KOPT-K1 (cell line): ENCODE measurements around the gene INS.

Source experiments
- H3K27ac ChIP-seq: fragments of 200-600 bp; sonication (generic); 2 replicates; pipeline ENCODE4 v1.5.1; 2016; ENCODE audit warnings: antibody characterized with exemption, mild to moderate bottlenecking, low read depth, low read length; ENCODE audit not compliant: poor library complexity, severe bottlenecking
- H3K36me3 ChIP-seq: fragments of 200-600 bp; sonication (generic); 2 replicates; pipeline ENCODE4 v1.5.1; 2017; ENCODE audit warnings: antibody characterized with exemption, mild to moderate bottlenecking, low read length, moderate library complexity; ENCODE audit not compliant: insufficient read depth
- H3K9me3 ChIP-seq: fragments of 200-600 bp; sonication (generic); 2 replicates; pipeline ENCODE4 v1.5.1; 2017; ENCODE audit warnings: antibody characterized with exemption, low read length, mild to moderate bottlenecking; ENCODE audit not compliant: insufficient read depth, poor library complexity, severe bottlenecking

The INS gene

DNA sequence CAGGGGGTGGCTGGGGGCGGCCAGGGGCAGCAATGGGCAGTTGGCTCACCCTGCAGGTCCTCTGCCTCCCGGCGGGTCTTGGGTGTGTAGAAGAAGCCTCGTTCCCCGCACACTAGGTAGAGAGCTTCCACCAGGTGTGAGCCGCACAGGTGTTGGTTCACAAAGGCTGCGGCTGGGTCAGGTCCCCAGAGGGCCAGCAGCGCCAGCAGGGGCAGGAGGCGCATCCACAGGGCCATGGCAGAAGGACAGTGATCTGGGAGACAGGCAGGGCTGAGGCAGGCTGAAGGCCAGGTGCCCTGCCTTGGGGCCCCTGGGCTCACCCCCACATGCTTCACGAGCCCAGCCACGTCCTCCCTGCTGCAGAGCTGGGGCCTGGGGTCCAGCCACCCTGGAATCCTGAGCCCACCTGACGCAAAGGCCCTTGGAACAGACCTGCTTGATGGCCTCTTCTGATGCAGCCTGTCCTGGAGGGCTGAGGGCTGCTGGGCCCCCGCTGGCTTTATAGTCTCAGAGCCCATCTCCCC lies at the start of gene INS:
Gene INS (minus strand): TSS at position 474 of the 524 bp plus-strand sequence. CDS start 238 bp downstream, at position 236.
- Histone ChIP-seq H3K9me3 (no peaks in the 10 kb centered on the region), H3K36me3 (no peaks in the 10 kb centered on the region), H3K27ac (no peak within 1 kb of the TSS)

DNA sequence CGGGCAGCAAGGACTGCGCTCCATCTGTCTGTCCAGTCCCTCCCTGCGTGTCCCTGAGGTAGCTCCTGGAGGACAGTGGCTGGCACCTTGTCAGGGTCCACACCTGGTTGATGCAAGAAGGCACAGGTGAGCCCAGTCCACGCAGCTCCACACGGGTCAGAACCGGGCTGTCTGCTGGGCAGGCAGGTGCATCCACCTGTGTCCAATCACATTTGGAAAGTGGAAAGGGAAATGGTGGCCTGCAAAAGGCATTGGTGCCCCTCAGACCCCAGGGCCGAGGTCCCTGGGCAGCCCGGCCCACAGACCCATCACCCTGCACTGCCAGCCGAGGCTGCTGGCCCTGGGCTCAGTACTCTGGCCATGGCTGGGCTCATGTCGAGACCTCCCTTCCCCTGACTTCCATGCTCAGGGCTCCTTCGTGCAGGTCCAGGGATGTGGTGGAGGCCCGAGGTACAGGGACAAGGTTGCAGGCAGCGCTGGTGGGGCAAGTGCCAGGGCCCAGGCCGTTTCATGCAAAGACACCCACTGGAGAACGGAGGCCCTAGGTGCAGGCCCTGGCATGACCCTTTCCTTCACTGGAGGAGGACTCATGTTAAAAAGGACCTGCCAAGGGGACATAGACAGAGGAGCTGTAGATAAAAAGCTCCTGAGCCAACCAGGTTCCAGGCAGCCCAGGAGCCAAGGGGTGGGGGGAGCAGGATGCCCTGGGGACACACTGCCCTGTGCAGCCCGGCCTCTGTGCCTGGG lies 49.5 kb upstream of the INS start:
- no peak overlapping the region for H3K27ac ChIP-seq
- H3K9me3 ChIP-seq: no peaks in the 10 kb centered on the region
- H3K36me3 ChIP-seq: no peaks in the 10 kb centered on the region

DNA sequence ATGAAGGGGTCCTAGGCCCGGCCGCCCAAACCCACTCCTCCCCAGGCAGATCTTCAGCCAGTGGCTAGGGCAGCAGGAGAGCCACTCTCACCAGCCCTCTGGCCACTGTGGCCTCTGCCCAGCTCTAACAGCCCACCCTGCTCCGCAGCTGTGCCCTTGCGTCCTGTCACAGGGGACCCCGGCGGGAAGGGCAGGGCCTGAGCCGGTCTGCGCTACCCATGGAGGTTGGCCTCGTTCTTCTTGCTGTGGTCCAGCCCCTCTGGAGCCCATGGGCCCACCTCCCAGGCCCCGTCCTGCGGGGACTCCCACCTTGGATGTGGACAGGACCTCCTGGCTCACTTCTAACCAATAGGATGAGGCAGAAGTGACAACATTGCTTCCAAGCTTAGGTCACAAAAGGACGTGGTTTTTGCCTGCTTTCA lies 48.9 kb upstream of the INS start:
- Histone ChIP-seq H3K27ac (no peak overlapping the region), H3K36me3 (no peaks in the 10 kb centered on the region), H3K9me3 (no peaks in the 10 kb centered on the region)

DNA sequence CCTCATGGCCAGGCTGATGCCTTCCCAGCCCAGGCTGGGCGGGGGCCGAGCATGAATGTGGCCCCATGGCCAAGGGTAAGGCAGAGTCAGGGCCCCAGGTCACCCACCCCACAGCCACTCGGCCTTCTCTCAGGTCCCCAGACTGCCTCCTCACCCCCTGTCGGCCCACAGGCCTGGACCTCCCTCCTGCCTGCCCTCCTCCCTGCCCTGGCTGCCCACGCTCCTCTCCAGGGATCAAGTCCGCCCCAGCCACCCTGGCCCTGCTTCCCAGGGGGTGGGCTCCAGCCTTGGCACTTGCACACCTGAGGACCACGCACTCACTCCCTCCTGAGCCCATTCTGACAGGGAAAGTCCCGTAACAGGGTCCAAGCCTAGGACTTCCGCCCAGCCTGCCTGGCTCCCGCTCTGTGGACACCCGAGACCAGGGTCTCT lies 48.4 kb upstream of the INS start:
- Histone ChIP-seq H3K9me3 (no peaks in the 10 kb centered on the region), H3K36me3 (no peaks in the 10 kb centered on the region), H3K27ac (no peak overlapping the region)

DNA sequence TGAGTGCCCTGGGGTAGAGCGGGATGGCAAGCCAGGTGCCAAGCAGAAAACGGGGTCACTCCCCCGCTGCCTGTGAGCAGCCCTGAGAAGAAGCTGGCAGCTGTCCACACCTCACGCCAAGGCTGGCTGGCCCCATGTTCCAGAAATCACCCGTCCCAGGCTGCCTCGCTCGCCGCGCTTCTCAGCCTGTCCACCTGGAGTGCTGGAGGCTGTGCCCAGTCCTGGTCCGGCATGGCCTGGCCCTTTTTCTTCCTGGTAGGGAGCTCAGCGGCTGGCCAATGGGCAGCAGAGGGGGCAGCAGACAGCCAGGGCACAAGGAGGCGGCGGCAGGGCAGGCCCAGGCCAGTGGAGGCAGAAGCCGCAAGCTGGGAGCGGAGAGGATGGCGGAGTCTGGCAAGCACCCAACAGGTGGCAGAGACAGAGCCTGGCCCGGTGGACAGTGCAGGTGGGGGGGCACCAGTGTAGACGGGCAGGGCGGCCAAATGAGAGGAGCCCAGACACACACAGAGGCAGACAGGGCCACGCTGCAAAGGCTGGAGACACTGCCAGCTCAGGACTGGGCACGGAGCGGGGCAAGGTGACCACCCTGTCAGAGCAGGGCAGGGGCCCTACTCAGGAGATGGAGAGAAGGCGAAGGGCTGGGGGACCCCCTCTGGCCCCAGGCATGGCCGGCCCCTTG lies 47.8 kb upstream of the INS start:
- Histone ChIP-seq H3K9me3 (no peaks in the 10 kb centered on the region), H3K27ac (no peak overlapping the region), H3K36me3 (no peaks in the 10 kb centered on the region)

DNA sequence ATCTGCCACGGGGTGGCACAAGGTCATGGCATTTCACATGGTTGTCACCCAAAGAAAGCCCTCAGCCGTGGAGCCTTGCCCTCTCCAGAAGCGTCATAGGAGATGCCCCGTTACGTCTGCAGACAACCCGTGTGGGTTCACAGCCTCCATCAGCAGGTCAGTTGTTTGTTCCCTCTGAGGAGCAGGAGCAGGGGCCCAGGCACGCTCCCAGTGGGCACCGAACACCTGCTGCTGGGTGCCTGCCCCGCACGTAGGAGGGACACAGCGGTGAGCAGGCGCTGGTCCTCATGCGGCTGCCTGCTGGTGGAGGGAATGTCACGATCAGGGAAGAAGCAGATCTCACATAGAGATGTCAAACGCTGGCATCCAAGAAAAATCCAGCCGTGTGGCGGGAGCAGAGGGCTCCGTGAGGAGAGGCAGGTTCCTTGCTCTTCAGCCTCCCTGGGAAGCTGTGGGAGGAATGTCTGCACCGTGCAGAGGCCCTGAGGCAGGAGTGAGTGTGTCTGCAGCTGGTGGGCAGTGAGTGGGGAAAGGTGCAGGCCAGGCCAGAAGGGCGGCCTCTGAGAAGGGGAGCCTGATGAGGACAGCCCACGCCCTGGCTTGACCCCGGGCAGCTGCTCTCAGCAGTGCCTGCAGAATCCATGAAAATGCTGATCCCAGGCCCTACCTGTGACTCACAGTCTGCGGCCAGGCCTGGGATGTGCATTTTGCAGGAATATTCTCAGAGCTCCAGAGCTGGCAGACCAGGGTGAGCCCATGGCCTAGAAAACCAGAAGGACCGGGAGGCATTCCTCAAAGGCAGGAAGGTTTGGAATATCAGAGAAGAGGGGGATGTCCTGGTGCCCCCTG lies 47.0 kb upstream of the INS start:
- Histone ChIP-seq H3K36me3 (no peaks in the 10 kb centered on the region), H3K9me3 (no peaks in the 10 kb centered on the region), H3K27ac (no peak overlapping the region)

DNA sequence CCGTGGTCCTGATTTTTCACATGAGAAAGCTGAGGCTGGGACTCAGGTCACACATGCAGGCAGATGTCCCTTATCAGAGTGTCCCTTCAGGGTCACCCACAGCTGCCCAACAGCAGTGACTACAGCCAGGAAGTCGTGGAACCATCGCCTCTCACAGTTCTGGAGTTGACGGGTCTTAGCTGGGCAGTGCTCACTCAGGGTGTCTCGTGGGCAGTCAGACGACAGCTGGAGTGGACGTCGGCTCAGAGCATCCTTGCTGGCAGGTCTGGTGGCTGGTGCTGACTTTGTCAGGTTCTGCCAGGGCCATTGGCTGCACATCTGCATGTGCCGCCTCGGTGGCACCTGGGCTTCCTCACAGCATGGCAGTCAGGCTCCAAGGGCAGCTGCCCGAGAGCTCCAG lies 46.2 kb upstream of the INS start:
- no peak overlapping the region for H3K27ac ChIP-seq
- no peaks in the 10 kb centered on the region for H3K9me3 ChIP-seq
- no peaks in the 10 kb centered on the region for H3K36me3 ChIP-seq

DNA sequence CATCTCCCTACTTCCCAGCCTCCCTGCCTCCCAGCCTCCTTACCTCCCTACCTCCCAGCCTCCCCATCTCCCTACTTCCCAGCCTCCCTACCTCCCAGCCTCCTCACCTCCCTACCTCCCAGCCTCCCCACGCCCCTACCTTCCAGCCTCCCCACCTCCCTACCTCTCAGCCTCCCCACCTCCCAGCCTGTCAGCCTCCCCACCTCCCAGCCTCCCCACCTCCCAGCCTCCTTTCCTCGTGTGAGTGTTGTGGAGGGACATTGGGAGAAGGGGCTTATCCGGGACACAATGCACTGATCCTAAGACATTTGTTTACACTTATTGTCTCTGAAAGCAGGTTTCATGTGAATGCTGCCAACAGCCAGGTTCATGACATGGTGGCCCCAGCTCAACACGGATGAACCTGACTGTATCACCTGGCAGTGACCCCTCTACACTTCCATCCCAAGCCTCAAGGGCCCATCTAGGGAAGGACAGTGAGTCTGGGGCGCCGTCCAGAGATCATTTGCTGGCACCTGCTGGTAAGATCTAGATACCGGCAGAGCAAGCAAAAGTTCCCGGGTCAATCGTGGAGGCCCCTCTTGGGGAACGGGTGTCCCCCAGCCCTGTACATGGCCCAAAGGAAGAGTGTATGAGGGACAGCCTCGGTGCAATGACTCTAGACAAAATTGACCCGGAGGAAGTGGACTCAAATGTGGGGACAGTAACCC lies 45.1 kb upstream of the INS start:
- H3K27ac ChIP-seq: no peak overlapping the region
- no peaks in the 10 kb centered on the region for H3K9me3 ChIP-seq
- no peaks in the 10 kb centered on the region for H3K36me3 ChIP-seq

DNA sequence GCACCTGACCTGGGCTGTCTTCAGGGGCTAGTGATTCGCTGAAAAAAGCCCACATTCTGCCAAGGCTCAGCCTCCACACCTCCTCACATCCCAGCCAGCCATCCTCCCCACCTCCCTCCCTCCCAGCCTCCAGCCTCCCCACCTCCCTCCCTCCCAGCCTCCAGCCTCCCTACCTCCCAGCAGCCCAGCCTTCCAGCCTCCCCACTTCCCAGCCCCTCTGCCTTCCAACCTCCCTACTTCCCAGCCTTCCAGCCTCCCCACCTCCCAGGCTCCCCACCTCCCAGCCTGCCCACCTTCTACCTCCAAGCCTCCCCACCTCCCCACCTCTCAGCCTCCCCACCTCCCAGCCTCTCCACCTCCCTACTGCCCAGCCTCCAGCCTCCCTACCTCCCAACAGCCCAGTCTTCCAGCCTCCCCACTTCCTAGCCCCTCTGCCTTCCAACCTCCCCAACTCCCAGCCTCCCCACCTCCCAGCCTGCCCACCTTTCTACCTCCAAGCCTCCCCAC lies 44.3 kb upstream of the INS start:
- Histone ChIP-seq H3K9me3 (no peaks in the 10 kb centered on the region), H3K36me3 (no peaks in the 10 kb centered on the region), H3K27ac (no peak overlapping the region)

DNA sequence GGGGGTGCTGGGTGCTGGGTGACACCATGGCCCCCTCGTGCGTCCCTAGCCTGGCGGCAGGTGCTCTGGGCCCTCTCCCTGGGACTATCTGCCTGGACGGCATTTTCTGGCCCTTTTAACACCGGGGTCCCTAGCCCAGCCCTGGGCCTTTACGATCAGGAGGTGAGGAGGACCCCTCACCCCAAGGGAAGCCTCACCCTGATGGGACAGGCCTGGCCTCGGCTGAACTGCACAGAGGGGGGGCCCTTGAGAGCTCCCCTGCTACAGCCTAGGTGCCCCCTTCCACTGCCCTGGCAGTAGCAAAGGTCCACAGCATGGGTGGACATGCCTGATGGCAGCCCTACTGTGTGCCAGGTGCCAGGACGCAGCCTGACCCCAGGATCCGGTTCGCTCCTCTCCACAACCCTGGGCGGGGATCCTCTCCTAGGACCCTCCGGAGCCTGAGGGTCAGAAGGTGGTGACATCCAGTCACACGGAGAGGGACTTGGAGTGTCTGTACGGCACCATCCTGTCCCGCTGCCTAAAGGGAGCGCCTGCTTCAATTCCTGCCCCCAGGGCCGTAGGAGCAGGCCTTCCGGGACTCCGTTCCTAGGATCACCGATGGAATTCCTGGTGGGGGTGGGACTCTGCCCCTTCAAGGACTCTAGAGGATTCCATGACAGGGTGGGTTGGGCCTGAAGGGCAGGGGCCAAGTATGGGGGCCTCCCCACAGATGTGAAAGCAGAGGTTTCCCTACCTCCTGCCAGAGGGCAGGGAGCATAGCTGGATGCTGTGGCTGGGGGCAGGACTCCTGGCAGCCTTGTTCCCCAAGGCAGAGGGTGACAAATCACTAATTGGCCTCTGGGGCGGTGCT lies 43.6 kb upstream of the INS start:
- Histone ChIP-seq H3K9me3 (no peaks in the 10 kb centered on the region), H3K27ac (no peak overlapping the region), H3K36me3 (no peaks in the 10 kb centered on the region)

DNA sequence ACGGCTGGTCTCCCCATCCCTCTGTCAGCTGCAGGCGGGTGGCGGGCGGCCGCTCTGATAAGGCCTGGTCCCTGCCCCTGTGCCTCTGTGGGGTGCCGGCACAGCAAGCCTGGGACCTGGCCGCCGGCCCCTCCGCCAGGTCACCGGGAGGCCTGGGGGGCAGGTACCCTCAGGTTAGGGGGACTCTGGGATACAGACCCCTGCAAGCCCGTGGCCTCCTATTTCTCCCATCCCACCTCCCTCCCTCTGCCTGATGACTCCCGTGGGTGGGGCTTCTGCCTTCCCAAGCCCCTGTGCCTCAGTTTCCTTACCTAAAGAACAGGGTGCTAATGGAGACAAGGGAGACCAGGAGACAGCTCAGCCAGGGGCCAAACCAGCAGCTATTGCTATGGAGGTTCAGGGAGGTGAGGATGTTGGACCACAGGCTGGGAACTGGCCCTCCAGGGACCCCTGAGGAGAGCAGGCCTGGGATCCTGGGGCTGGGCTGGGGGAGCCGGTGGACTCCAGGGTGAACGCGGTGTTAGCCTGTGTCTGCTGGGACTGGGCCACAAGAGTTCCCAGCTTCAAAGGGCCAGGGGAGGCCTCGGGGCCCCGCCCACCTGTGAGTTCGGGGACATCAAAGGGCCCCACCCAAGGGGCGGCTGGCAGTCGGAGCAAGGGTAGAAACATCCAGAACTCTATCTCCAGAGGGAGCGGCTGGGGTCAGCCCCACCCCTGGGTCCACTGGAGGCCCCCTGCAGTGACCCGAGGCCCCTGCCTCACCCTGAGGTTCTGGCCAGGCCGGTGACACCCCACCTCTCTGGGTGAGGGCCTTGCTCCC lies 42.6 kb upstream of the INS start:
- Histone ChIP-seq H3K9me3 (no peaks in the 10 kb centered on the region), H3K36me3 (no peaks in the 10 kb centered on the region), H3K27ac (no peak overlapping the region)

DNA sequence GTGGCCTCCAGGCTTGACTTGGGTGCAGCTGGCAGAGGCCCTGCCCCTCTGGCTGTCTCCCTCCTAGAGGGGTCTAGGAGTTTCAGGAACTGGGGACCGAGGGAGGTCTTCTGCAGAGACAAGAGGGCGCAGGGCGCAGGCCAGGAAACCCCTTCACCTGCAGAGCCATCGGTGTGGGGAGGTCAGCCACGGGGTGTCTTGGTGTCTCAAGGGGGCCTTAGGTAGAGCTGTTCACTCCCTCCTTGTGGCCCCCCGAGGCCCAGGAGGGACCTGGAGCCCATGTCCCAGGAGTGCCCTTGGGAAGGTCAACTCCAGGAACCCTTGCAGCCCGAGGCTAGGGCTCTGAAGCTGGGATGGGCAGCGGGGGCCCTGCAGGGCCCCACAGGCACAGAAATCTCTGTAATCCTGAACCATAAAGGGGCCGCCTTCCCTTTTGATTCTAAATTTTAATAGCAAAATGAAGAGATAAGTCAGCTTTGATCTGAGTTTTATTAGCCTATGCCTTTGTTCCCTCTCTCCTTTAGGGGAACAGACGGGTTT lies 42.0 kb upstream of the INS start:
- no peaks in the 10 kb centered on the region for H3K36me3 ChIP-seq
- no peaks in the 10 kb centered on the region for H3K9me3 ChIP-seq
- H3K27ac ChIP-seq: no peak overlapping the region
